DND-41 (cell line): ENCODE results near the gene XYLT1.

Source experiments
- EZH2 ChIP-seq: IDR thresholded peaks from 3 replicates; pipeline ENCODE4 v1.6.1; 2012; ENCODE audit warnings: borderline replicate concordance, low read depth, mild to moderate bottlenecking, moderate library complexity, low read length, inconsistent platforms; ENCODE audit not compliant: severe bottlenecking
- TF ChIP-seq, protein P1 (sequence below): IDR thresholded peaks from 2 replicates; pipeline ENCODE4 v1.5.1; 2012; ENCODE audit warnings: borderline replicate concordance, low read length, moderate library complexity, mild to moderate bottlenecking; ENCODE audit not compliant: poor library complexity, severe bottlenecking; ENCODE audit errors: extremely low read depth

DNA sequence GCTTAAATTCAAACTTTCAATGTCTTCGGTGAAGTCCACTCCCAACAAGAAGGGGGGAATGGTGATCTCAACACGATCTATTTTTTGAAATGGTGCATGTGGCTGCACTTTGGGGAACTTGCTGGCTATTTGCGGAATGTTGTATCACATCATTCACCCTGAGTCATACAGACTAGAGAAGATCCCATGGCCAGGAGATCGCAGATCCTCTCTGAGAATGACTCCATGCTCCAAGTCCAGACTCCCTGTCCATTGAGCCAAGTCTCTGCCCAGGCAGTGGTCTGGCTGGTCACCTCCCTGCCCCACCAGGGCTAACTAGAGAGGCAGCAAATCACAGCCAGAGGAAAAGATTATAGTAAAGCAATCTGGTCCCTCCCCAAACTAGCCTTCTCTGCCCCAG, 120.6 kb downstream of the XYLT1 start:
- TF ChIP-seq, protein P1, sequence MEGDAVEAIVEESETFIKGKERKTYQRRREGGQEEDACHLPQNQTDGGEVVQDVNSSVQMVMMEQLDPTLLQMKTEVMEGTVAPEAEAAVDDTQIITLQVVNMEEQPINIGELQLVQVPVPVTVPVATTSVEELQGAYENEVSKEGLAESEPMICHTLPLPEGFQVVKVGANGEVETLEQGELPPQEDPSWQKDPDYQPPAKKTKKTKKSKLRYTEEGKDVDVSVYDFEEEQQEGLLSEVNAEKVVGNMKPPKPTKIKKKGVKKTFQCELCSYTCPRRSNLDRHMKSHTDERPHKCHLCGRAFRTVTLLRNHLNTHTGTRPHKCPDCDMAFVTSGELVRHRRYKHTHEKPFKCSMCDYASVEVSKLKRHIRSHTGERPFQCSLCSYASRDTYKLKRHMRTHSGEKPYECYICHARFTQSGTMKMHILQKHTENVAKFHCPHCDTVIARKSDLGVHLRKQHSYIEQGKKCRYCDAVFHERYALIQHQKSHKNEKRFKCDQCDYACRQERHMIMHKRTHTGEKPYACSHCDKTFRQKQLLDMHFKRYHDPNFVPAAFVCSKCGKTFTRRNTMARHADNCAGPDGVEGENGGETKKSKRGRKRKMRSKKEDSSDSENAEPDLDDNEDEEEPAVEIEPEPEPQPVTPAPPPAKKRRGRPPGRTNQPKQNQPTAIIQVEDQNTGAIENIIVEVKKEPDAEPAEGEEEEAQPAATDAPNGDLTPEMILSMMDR = no peak
- TF ChIP-seq EZH2 = no peak
